IgD-negative memory B cell (primary cell): ENCODE data around the gene LMO3. TPM values are rescaled to one million over a fixed set of nuclear protein-coding genes. Genes with fewer than 3 reads are reported as not detected.
A peak's percentile ranks its signal among the peaks of the same experiment; 100 is the strongest.

Source experiments
- H3K27ac Mint-ChIP-seq, 3 donors: one replicate each; pipeline ENCODE4 v1.8.0; 2020 to 2022; ENCODE audit warnings: mild to moderate bottlenecking in 3 of 3, mixed read lengths in 3 of 3, moderate library complexity in 1 of 3
- H3K27me3 Mint-ChIP-seq: one replicate; pipeline ENCODE4 v1.8.0; 2021; ENCODE audit warnings: mixed read lengths
- H3K36me3 Mint-ChIP-seq: one replicate; pipeline ENCODE4 v1.8.0; 2020; ENCODE audit warnings: mild to moderate bottlenecking, mixed read lengths
- H3K4me1 Mint-ChIP-seq, 3 donors: one replicate each; pipeline ENCODE4 v1.8.0; 2020 to 2022; ENCODE audit warnings: mixed read lengths in 3 of 3, mild to moderate bottlenecking in 1 of 3
- H3K4me3 Mint-ChIP-seq, 4 donors: one replicate each; pipeline ENCODE4 v1.8.0; 2020 to 2022; ENCODE audit warnings: mild to moderate bottlenecking in 4 of 4, mixed read lengths in 4 of 4, moderate library complexity in 3 of 4
- H3K9me3 Mint-ChIP-seq, 3 donors: one replicate each; pipeline ENCODE4 v1.8.0; 2020 to 2021; ENCODE audit warnings: mixed read lengths in 3 of 3, mild to moderate bottlenecking in 1 of 3
- polyA plus RNA-seq: library from polyadenylated mRNA; unstranded; fragments of 300-500 nt; fragmentation: Illumina TruSeq; gene quantifications from one replicate; pipeline ENCODE4 v1.2.3, GENCODE V29; 2021

Gene LMO3
- not detected for polyA plus RNA-seq

- no peak within 1 kb of the TSS for H3K27ac Mint-ChIP-seq
- peaks cover 3 to 9% (median 4%) of the 10 kb centered on the region in 3 donors for H3K9me3 Mint-ChIP-seq
- peaks cover 0 to 2% (median 0%) of the 10 kb centered on the region in 3 donors for H3K4me1 Mint-ChIP-seq
- peaks cover 27% of the 10 kb centered on the region for H3K27me3 Mint-ChIP-seq
- peak within 1 kb of the TSS in 1 of 4 donors; percentile 80 for H3K4me3 Mint-ChIP-seq
- H3K36me3 Mint-ChIP-seq = peaks cover 2% of the 10 kb centered on the region
These were observed at the start of gene LMO3 for GRCh38 chr12:16606117-16606200. Gene LMO3 (minus strand): TSS chr12:16606162. CDS start chr12:16600860, 5,302 bp downstream.

DNA sequence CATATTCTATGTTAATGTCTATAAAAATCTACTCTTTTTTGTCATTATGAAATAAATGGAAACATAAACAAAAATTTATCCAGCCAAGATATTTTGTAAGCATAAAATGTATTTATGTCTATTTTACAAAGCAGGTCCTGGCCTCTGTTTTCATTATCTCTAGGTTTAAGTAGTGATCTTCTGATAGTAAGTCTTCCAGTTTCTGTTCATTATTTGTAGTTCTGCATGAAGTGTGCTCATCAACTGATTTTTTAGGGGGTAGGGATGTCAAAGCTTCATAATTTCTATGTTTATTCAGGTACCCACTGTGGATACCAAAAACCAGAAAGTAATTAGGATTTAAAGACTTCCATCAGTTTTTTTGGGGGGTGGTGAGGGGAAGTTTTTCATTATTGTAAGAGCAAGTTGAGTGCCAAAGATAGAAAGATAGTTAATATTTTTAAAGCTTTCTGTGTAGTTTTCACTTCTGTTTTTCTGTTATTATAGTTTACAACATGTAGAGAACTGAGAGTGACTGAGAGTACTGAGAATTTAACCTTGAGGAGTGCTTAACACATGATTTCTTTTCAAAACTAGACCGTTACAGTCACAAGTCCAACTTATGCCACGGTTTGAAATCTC is 30.6 kb upstream of the LMO3 start:
- Mint-ChIP-seq H3K36me3 (no peaks in the 10 kb centered on the region), H3K27me3 (no peaks in the 10 kb centered on the region), H3K4me3 (no peak overlapping the region), H3K9me3 (peaks cover 0 to 7% (median 0%) of the 10 kb centered on the region in 3 donors), H3K4me1 (no peaks in the 10 kb centered on the region), H3K27ac (no peak overlapping the region)

DNA sequence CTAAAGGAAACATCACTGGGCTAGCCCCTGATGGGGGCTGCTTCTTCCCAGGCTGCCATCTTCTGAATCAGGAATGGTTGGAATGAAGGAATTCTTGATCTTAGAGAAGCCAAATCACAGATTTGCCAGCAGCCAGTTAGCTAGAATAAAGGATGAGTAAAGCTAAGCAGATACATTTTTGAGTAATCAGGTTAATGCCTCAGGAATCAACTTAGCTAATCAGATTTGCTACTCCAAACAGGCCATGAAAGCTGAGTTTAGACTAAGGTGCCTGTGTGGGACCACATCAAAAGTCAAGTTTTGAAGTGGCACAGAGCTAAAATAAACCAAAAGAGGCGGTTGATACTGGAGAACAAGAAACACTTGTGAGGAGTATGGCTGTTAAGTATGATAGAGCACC is 28.8 kb upstream of the LMO3 start:
- no peaks in the 10 kb centered on the region for H3K27me3 Mint-ChIP-seq
- H3K4me3 Mint-ChIP-seq = no peak overlapping the region
- no peaks in the 10 kb centered on the region for H3K4me1 Mint-ChIP-seq
- no peaks in the 10 kb centered on the region for H3K36me3 Mint-ChIP-seq
- H3K9me3 Mint-ChIP-seq = peaks cover 0 to 3% (median 0%) of the 10 kb centered on the region in 3 donors
- no peak overlapping the region for H3K27ac Mint-ChIP-seq

- Mint-ChIP-seq H3K27ac (no peak overlapping the region), H3K36me3 (no peaks in the 10 kb centered on the region), H3K27me3 (no peaks in the 10 kb centered on the region), H3K9me3 (no peaks in the 10 kb centered on the region), H3K4me3 (no peak overlapping the region), H3K4me1 (no peaks in the 10 kb centered on the region)
These were observed 21.0 kb upstream of the LMO3 start for GRCh38 chr12:16626991-16627390.

DNA sequence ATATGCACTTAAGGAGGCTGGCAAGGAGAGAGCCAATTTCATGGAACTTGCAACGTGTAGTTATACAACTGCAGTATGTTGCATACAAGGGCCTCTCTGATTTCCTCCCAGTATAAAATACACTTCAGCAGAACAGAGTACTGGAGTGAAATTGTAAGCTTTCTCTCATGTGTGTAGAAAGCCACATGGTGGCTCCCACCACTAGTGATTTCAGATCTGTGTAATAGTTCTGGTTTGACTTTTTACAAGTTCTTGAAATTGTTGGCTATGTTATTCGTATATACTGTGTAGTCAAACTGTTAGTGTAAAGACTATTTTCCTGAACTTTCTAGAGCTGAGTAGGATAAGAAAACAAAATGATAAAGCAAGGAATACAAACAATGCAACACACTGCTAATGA is 16.4 kb upstream of the LMO3 start:
- Mint-ChIP-seq H3K9me3 (peaks cover 0 to 7% (median 0%) of the 10 kb centered on the region in 3 donors), H3K27me3 (no peaks in the 10 kb centered on the region), H3K4me1 (no peaks in the 10 kb centered on the region), H3K36me3 (no peaks in the 10 kb centered on the region), H3K4me3 (no peak overlapping the region), H3K27ac (no peak overlapping the region)

DNA sequence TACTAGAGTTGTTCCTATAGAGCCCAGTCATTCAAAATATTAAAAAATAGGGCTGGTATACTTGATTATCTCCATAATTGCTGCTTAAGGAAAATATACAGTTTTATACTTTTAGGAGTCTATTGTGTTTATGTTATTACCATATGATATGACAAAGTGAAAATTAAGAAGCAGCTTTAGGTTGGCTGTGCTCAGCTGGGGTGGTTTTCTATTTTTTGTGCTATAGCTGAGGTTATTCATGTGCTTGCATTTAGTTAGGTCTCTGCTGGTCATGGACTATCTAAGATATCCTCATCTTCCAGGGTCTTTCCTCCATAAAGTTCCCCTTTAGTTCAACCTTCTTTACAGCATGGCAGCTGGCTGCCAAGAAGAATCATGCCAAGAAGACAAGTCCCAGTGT is 13.6 kb upstream of the LMO3 start:
- Mint-ChIP-seq H3K27me3 (no peaks in the 10 kb centered on the region), H3K4me1 (no peaks in the 10 kb centered on the region), H3K27ac (no peak overlapping the region), H3K9me3 (peaks cover 0 to 9% (median 0%) of the 10 kb centered on the region in 3 donors), H3K4me3 (no peak overlapping the region), H3K36me3 (no peaks in the 10 kb centered on the region)

DNA sequence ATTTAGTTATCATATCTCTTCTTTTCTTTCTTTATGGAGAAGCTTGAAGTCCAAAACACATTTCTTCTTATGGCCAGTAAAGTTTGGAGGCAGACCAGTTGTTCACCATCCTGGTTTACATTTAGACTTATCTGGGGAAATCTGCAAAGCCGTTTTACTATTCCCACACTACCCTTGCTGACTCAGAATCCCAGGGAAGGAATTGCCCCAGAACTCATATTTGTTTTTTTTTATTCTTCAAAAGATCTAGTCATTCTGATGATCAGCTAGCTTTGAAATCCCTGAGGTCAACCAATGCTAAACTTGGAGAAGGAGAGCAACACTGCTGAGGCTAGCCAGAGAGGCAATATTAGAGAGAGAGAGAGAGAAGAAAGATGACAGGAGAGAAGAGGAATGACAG is 12.3 kb upstream of the LMO3 start:
- no peaks in the 10 kb centered on the region for H3K36me3 Mint-ChIP-seq

GRCh38 chr12:16613199-16613598 is 7.2 kb upstream of the LMO3 start:
- H3K36me3 Mint-ChIP-seq = no peaks in the 10 kb centered on the region
- peaks cover 0 to 6% (median 3%) of the 10 kb centered on the region in 3 donors for H3K9me3 Mint-ChIP-seq
- H3K4me1 Mint-ChIP-seq = peaks cover 0 to 2% (median 0%) of the 10 kb centered on the region in 3 donors
- peaks cover 3% of the 10 kb centered on the region for H3K27me3 Mint-ChIP-seq
- no peak overlapping the region for H3K4me3 Mint-ChIP-seq
- no peak overlapping the region for H3K27ac Mint-ChIP-seq

More for the DNA sequence above, 12.3 kb upstream of the LMO3 start:
- H3K4me1 Mint-ChIP-seq = no peaks in the 10 kb centered on the region
- peaks cover 0 to 9% (median 0%) of the 10 kb centered on the region in 3 donors for H3K9me3 Mint-ChIP-seq
- H3K27me3 Mint-ChIP-seq = no peaks in the 10 kb centered on the region
- H3K4me3 Mint-ChIP-seq = no peak overlapping the region
- H3K27ac Mint-ChIP-seq = no peak overlapping the region

DNA sequence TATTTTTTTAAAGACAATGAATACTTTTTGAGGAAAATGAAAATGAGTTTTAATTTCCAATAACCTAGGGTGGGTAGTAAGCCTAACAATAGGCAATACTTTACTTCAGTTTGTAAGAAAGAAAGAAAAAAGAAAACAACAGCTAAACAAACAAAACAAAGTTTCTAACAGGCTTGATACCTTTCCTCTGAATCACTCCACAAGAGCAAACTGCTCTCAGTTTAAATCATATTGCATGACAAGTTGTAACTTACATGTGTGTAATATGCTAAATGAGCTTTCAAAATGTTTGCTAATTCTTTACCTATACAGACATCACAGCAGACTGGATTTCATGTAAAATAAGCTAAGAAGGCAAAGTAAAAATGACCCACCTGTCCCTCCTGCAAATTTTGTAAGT is 6.7 kb upstream of the LMO3 start:
- Mint-ChIP-seq H3K36me3 (no peaks in the 10 kb centered on the region), H3K9me3 (peaks cover 3 to 4% (median 3%) of the 10 kb centered on the region in 3 donors), H3K27me3 (peaks cover 3% of the 10 kb centered on the region), H3K4me3 (no peak overlapping the region), H3K4me1 (peaks cover 0 to 2% (median 0%) of the 10 kb centered on the region in 3 donors), H3K27ac (no peak overlapping the region)

DNA sequence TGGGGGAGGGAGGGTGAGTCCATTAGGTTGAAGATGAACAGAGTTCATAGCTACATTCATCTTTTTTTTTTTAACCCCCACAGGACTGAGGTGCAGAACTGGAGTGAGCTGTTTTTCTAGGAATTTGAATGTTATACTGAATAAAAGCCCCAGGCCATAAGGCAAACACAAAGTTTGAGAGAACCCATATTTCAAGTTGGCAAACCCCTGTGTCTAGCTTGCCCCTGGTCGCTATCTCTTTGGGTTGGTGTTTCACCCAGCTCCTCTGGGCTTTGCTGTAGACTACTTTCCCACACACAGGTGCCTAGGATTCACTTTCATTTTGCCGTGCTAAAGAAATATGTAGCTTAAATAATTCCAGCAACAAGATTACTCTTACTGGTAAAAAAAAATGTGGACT is 5.2 kb upstream of the LMO3 start:
- Mint-ChIP-seq H3K9me3 (peaks cover 3 to 6% (median 4%) of the 10 kb centered on the region in 3 donors), H3K36me3 (peaks cover 2% of the 10 kb centered on the region), H3K27me3 (peaks cover 12% of the 10 kb centered on the region), H3K27ac (no peak overlapping the region), H3K4me3 (no peak overlapping the region), H3K4me1 (peaks cover 0 to 2% (median 0%) of the 10 kb centered on the region in 3 donors)

DNA sequence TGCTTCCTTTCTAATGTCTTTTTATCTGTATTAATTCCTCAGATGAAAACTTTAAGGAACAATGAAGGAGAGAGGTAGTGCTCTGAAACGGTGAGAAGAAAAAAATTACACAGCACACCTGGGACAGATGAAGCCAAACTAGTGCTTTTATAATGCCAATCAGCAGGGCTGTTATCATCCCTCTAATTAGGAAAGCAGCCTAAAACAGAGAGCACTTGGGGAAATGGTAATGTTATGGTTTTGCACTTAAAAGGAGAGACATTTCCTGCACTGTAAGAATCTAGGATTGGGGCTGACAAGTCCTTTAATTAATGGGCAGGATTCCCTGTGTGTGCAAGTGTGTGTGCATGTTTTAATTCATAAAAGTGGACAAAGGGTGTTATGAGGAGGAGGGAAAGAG is 4.8 kb upstream of the LMO3 start:
- H3K36me3 Mint-ChIP-seq = peaks cover 2% of the 10 kb centered on the region
- H3K4me3 Mint-ChIP-seq = no peak overlapping the region
- peaks cover 15% of the 10 kb centered on the region for H3K27me3 Mint-ChIP-seq
- H3K9me3 Mint-ChIP-seq = peaks cover 3 to 6% (median 4%) of the 10 kb centered on the region in 3 donors
- no peak overlapping the region for H3K27ac Mint-ChIP-seq
- H3K4me1 Mint-ChIP-seq = peaks cover 0 to 2% (median under 1%) of the 10 kb centered on the region in 3 donors

DNA sequence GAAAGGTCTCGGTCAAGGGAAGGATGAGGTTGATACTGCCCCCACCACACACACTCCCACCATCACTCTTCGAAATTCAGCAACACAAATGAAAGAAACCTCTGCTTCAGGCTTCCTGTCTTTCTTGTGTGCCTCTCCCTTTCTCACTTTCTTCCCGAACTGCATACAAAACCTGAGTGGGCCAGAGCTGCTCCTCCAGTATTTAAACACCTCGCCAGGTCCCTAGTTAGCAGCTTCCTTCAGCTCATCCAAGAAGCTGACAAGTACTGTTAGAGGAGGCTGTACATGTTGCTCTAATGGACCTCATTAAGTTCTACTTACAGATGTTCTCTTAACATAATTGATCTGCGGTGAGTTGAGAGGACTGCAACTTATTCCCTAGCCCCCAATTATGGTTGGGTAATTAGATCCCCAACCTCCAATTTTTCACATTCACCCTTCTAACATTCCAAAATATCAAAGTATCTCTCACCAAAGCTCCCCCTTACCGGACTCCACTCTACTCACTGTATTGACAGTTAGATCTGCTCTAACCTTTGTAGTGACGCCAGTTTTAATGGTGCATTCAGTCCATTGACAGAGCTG is 4.1 kb upstream of the LMO3 start:
- Mint-ChIP-seq H3K4me1 (peaks cover 0 to 2% (median 2%) of the 10 kb centered on the region in 3 donors), H3K4me3 (no peak overlapping the region), H3K27me3 (peaks cover 19% of the 10 kb centered on the region), H3K36me3 (peaks cover 2% of the 10 kb centered on the region), H3K9me3 (peaks cover 3 to 7% (median 4%) of the 10 kb centered on the region in 3 donors), H3K27ac (no peak overlapping the region)

DNA sequence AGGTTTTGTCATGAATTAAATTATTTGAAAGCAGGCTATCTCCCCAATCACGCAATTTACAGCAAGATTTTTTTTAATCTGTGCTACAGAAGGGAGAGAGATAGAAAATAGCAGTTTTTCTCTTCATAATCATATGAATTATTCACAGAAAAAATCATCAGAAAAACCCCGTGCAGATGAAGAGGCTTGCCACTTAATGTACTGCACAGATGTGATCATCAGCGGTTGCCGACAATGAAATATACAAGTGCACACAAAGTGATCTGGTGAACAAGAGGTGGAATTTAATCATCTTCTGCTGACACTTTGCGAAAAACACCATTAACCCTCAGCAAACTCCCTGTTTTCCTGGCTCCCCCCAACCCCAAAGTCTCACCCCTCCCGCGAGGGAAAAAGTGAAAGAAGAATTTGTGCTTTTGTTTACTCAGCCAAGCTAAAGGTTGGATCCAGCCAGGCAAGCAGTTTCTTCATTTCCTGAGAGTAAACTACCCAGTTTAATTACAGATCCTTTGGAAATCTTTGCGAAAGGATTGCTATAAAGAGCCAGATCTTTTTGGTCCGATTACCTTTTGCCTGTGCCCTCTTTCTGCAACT is 3.1 kb upstream of the LMO3 start:
- H3K27me3 Mint-ChIP-seq = peaks cover 23% of the 10 kb centered on the region
- peaks cover 3 to 6% (median 4%) of the 10 kb centered on the region in 3 donors for H3K9me3 Mint-ChIP-seq
- H3K4me3 Mint-ChIP-seq = no peak overlapping the region
- H3K4me1 Mint-ChIP-seq = peaks cover 0 to 2% (median 2%) of the 10 kb centered on the region in 3 donors
- no peak overlapping the region for H3K27ac Mint-ChIP-seq
- peaks cover 2% of the 10 kb centered on the region for H3K36me3 Mint-ChIP-seq

DNA sequence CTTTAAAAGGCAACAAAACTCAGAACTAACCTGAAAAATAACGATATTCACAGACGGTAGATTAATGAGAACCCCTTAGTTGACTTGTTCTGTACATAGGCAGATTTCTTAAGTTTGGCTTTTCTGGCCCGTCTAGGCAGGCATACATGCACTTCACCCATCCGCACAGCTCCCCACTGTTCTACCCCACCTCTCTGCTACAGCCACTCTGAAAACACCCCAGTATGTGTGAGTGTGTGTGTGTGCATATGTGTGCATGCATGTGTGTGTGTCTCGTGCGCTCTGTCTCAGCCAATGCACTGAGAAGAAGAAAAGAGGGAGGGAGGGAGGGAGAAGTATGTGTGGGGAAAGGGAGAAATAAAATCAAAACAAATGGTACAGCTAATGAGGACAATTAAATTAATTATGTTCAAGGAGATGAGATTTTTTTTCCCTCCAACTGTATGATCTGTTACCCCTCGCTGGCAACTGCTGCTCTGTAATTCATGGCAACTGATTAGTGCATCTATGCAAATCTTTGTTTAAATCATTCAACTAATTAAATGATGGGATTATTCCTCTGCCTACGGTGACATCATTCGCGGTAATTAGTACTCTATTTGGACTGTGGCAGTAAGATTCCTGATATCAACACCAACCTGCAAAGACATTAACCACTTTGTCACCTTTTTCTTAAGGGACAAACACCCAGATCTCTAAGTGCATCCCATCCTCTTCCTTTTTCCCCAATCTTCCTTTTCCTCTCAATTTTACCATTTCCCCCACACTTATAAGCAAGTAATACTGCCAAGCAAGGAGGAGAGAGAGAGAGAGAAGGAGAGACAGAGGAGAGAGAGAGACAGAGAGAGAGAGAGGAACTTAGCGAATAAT is 2.2 kb upstream of the LMO3 start:
- Mint-ChIP-seq H3K4me1 (peaks cover 0 to 2% (median 2%) of the 10 kb centered on the region in 3 donors), H3K27ac (no peak overlapping the region), H3K27me3 (peaks cover 27% of the 10 kb centered on the region), H3K36me3 (peaks cover 2% of the 10 kb centered on the region), H3K4me3 (peak overlapping the region in 1 of 4 donors; percentile 37), H3K9me3 (peaks cover 3 to 9% (median 4%) of the 10 kb centered on the region in 3 donors)

GRCh38 chr12:16606991-16607390 is 1.0 kb upstream of the LMO3 start:
- H3K27me3 Mint-ChIP-seq = peaks cover 27% of the 10 kb centered on the region
- H3K9me3 Mint-ChIP-seq = peaks cover 3 to 9% (median 4%) of the 10 kb centered on the region in 3 donors
- peak overlapping the region in 2 of 4 donors; percentile 26 to 55 for H3K4me3 Mint-ChIP-seq
- peaks cover 2% of the 10 kb centered on the region for H3K36me3 Mint-ChIP-seq
- H3K27ac Mint-ChIP-seq = no peak overlapping the region
- H3K4me1 Mint-ChIP-seq = peaks cover 0 to 2% (median 2%) of the 10 kb centered on the region in 3 donors
